Activated B cell treated with CpG ODN at 0.5 μM for 24 hours (primary cell): ENCODE measurements around the gene SERINC2. TPM values are rescaled to one million over a fixed set of nuclear protein-coding genes. Genes with fewer than 3 reads are reported as not detected.

Source experiments
- ATAC-seq: fragments of 200-7000 bp; cut with Tn5 transposase; one replicate; pipeline ENCODE4 v1.10.0; 2021; ENCODE audit warnings: low read depth, mild to moderate bottlenecking, moderate library complexity
- CTCF ChIA-PET: fragments of 350-600 bp; sonication (Branson Sonifier 250); formaldehyde crosslinking; loops from one replicate; lab custom pipeline; 2021; ENCODE audit warnings: antibody characterized with exemption; lab: Charles Lee
- POLR2A ChIA-PET: fragments of 350-600 bp; sonication (Branson Sonifier 250); formaldehyde crosslinking; loops from one replicate; lab custom pipeline; 2021; ENCODE audit warnings: antibody characterized with exemption; lab: Charles Lee
- DNase-seq: peaks from one replicate; pipeline ENCODE4 v3.0.0; 2022
- H3K27ac Mint-ChIP-seq: one replicate; pipeline ENCODE4 v1.8.0; 2020; ENCODE audit warnings: mixed read lengths
- H3K27me3 Mint-ChIP-seq: one replicate; pipeline ENCODE4 v1.8.0; 2021; ENCODE audit warnings: mixed read lengths
- H3K36me3 Mint-ChIP-seq: one replicate; pipeline ENCODE4 v1.8.0; 2021; ENCODE audit warnings: low read depth, mixed read lengths
- H3K4me1 Mint-ChIP-seq: one replicate; pipeline ENCODE4 v1.8.0; 2021; ENCODE audit warnings: mixed read lengths
- H3K4me3 Mint-ChIP-seq: one replicate; pipeline ENCODE4 v1.8.0; 2020; ENCODE audit warnings: mild to moderate bottlenecking, mixed read lengths
- H3K9me3 Mint-ChIP-seq: one replicate; pipeline ENCODE4 v1.8.0; 2020; ENCODE audit warnings: mixed read lengths
- CTCF ChIP-seq: fragments of 200-600 bp; IDR thresholded peaks from one replicate; pipeline ENCODE4 v1.8.0; 2022; ENCODE audit warnings: antibody characterized with exemption, mild to moderate bottlenecking
- intact Hi-C: fragments of 100-400 bp; cut with micrococcal nuclease; formaldehyde crosslinking; loops from one replicate; pipeline ENCODE4 v1.15.1; 2024
- total RNA-seq: library from RNA; stranded (reverse); gene quantifications from 2 replicates; pipeline ENCODE4 v1.2.3, GENCODE V29; 2022

SERINC2 gene
- total RNA-seq, 1 donor from 2014 or later, result 0.11 TPM

- Mint-ChIP-seq H3K27me3 (peaks cover 28% of the 10 kb centered on the region), H3K9me3 (no peaks in the 10 kb centered on the region), H3K27ac (no peak overlapping the region), H3K4me1 (peaks cover 10% of the 10 kb centered on the region), H3K36me3 (no peaks in the 10 kb centered on the region), H3K4me3 (no peak overlapping the region)
- DNase-seq (no peak), ATAC-seq (no peak)
- TF ChIP-seq CTCF, result no peak
- intact Hi-C loops, result no loop called here
- ChIA-PET CTCF (no interaction called here), POLR2A (no interaction called here)
These were observed 4.1 kb downstream of the SERINC2 start for GRCh38 chr1:31417148-31417547.

GRCh38 chr1:31418626-31419323 is 5.8 kb downstream of the SERINC2 start:
- H3K4me3 Mint-ChIP-seq, result no peak overlapping the region
- peaks cover 17% of the 10 kb centered on the region for H3K4me1 Mint-ChIP-seq
- H3K36me3 Mint-ChIP-seq, result no peaks in the 10 kb centered on the region
- H3K27me3 Mint-ChIP-seq, result peaks cover 23% of the 10 kb centered on the region
- DNase-seq, result no peak
- intact Hi-C loops, result no loop called here
- no peak overlapping the region for H3K27ac Mint-ChIP-seq
- no peak for ATAC-seq
- TF ChIP-seq CTCF, result no peak
- ChIA-PET POLR2A (interaction anchor here (0.6 kb wide), 1 partner anchor 406 kb away, joined by 3 read pairs; no protein-coding TSS in a partner anchor), CTCF (interaction anchor here (1.9 to 7.2 kb wide), 3 partner anchors 23 to 235 kb away, joined by 10 to 60 read pairs (median 48); no protein-coding TSS in a partner anchor)
- no peaks in the 10 kb centered on the region for H3K9me3 Mint-ChIP-seq

- ATAC-seq, result no peak
- DNase-seq, result no peak
- Mint-ChIP-seq H3K4me3 (no peak overlapping the region), H3K4me1 (peaks cover 25% of the 10 kb centered on the region), H3K36me3 (no peaks in the 10 kb centered on the region), H3K27ac (no peak overlapping the region), H3K27me3 (peaks cover 7% of the 10 kb centered on the region), H3K9me3 (no peaks in the 10 kb centered on the region)
- ChIA-PET CTCF (interaction anchor here (7.0 to 7.2 kb wide), 2 partner anchors 25 to 237 kb away, joined by 48 to 60 read pairs; no protein-coding TSS in a partner anchor), POLR2A (no interaction called here)
- TF ChIP-seq CTCF, result no peak
- intact Hi-C loops, result loop anchor here (1.0 to 10.0 kb wide), 3 partner anchors 129 to 638 kb away; no protein-coding TSS in a partner anchor
These were observed 7.7 kb downstream of the SERINC2 start for GRCh38 chr1:31420716-31421115.

GRCh38 chr1:31421371-31422040 is 8.5 kb downstream of the SERINC2 start:
- no peak for TF ChIP-seq CTCF
- H3K27ac Mint-ChIP-seq, result no peak overlapping the region
- POLR2A ChIA-PET, result no interaction called here
- no peak overlapping the region for H3K4me3 Mint-ChIP-seq
- no peaks in the 10 kb centered on the region for H3K36me3 Mint-ChIP-seq
- H3K27me3 Mint-ChIP-seq, result no peaks in the 10 kb centered on the region
- ATAC-seq (no peak), DNase-seq (no peak)
- peaks cover 25% of the 10 kb centered on the region for H3K4me1 Mint-ChIP-seq
- no peaks in the 10 kb centered on the region for H3K9me3 Mint-ChIP-seq
- CTCF ChIA-PET, result interaction anchor here (1.4 to 7.2 kb wide), 5 partner anchors 8 to 620 kb away, joined by 3 to 60 read pairs (median 22); partner anchors contain the start of gene SERINC2
- intact Hi-C loops, result loop anchor here (1.0 to 10.0 kb wide), 7 partner anchors 27 to 639 kb away; partner anchors contain the start of genes SNRNP40 and ZCCHC17
